GM06990 (cell line): ENCODE data around the gene ABCC1.

Experiments
- DNase-seq: peaks from one replicate; pipeline ENCODE4 v3.0.0-alpha.2; 2011; ENCODE audit not compliant: insufficient read length; ENCODE audit errors: extremely low read depth
- H3K27me3 ChIP-seq: replicated peaks from 2 replicates; pipeline ENCODE4 v1.6.0; 2011; ENCODE audit warnings: low read length; ENCODE audit not compliant: control insufficient read depth, insufficient read depth
- H3K36me3 ChIP-seq: 2 replicates; pipeline ENCODE4 v1.5.1; 2011; ENCODE audit warnings: low read length; ENCODE audit not compliant: control insufficient read depth, insufficient read depth
- H3K4me3 ChIP-seq: replicated peaks from 2 replicates; pipeline ENCODE4 v1.5.1; 2011; ENCODE audit warnings: low read depth, mild to moderate bottlenecking, control low read depth, low read length
- CTCF ChIP-seq: IDR thresholded peaks from 2 replicates; pipeline ENCODE4 v1.5.1; 2011; ENCODE audit warnings: low read length, control low read depth, mild to moderate bottlenecking, inconsistent platforms; ENCODE audit not compliant: insufficient read depth, poor library complexity, severe bottlenecking

The ABCC1 gene

DNA sequence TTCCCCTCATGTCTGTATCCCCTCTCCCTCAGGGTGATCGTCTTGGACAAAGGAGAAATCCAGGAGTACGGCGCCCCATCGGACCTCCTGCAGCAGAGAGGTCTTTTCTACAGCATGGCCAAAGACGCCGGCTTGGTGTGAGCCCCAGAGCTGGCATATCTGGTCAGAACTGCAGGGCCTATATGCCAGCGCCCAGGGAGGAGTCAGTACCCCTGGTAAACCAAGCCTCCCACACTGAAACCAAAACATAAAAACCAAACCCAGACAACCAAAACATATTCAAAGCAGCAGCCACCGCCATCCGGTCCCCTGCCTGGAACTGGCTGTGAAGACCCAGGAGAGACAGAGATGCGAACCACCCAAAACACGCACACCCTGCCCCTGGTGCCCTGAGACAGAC, 191.7 kb downstream of the ABCC1 start:
- Histone ChIP-seq H3K4me3 (no peak overlapping the region), H3K36me3 (peaks cover 46% of the 10 kb centered on the region)
- no peak for TF ChIP-seq CTCF

GRCh38 chr16:16141784-16142396, 192.5 kb downstream of the ABCC1 start:
- DNase-seq, result no peak
- peaks cover 41% of the 10 kb centered on the region for H3K36me3 ChIP-seq
- H3K27me3 ChIP-seq, result no peaks in the 10 kb centered on the region
- H3K4me3 ChIP-seq, result no peak overlapping the region
- no peak for TF ChIP-seq CTCF

More for the DNA sequence above, 191.7 kb downstream of the ABCC1 start:
- DNase-seq, result no peak
- no peaks in the 10 kb centered on the region for H3K27me3 ChIP-seq

- peaks cover 30% of the 10 kb centered on the region for H3K36me3 ChIP-seq
- no peak for DNase-seq
- no peaks in the 10 kb centered on the region for H3K27me3 ChIP-seq
- TF ChIP-seq CTCF, result peak; percentile 52
- H3K4me3 ChIP-seq, result no peak overlapping the region
Measured at GRCh38 chr16:16143038-16143763, 193.8 kb downstream of the ABCC1 start.

- Histone ChIP-seq H3K27me3 (no peaks in the 10 kb centered on the region), H3K4me3 (no peak overlapping the region), H3K36me3 (peaks cover 28% of the 10 kb centered on the region)
- no peak for TF ChIP-seq CTCF
- DNase-seq, result no peak
Measured at GRCh38 chr16:16143931-16144330, 194.5 kb downstream of the ABCC1 start.

GRCh38 chr16:16144416-16144815, 195.0 kb downstream of the ABCC1 start:
- no peaks in the 10 kb centered on the region for H3K27me3 ChIP-seq
- H3K36me3 ChIP-seq, result peaks cover 28% of the 10 kb centered on the region
- TF ChIP-seq CTCF, result no peak
- no peak for DNase-seq
- no peak overlapping the region for H3K4me3 ChIP-seq
